KMS-11 (cell line): Measurements from ENCODE around the gene ENOX1.

Experiments
- H2AFZ ChIP-seq: fragments of 200-600 bp; sonication (generic); 2 replicates; pipeline ENCODE4 v1.6.1; 2016; ENCODE audit warnings: antibody characterized with exemption, mixed run types, low read depth
- H3K27ac ChIP-seq: fragments of 200-600 bp; sonication (generic); 2 replicates; pipeline ENCODE4 v1.6.1; 2016; ENCODE audit warnings: mild to moderate bottlenecking, mixed run types
- H3K27me3 ChIP-seq: fragments of 200-600 bp; sonication (generic); 2 replicates; pipeline ENCODE4 v1.6.1; 2017; ENCODE audit warnings: mild to moderate bottlenecking, low read depth, mixed run types, moderate library complexity; ENCODE audit not compliant: insufficient read depth
- H3K36me3 ChIP-seq: fragments of 200-600 bp; sonication (generic); 2 replicates; pipeline ENCODE4 v1.6.1; 2017; ENCODE audit warnings: mild to moderate bottlenecking, mixed run types; ENCODE audit not compliant: insufficient read depth
- H3K4me1 ChIP-seq: fragments of 200-600 bp; sonication (generic); 2 replicates; pipeline ENCODE4 v1.6.1; 2016; ENCODE audit warnings: mild to moderate bottlenecking, low read depth, mixed run types; ENCODE audit not compliant: poor library complexity, severe bottlenecking
- H3K4me2 ChIP-seq: fragments of 200-600 bp; sonication (generic); 2 replicates; pipeline ENCODE4 v1.7.0; 2016; ENCODE audit warnings: mild to moderate bottlenecking, mixed run types
- H3K4me3 ChIP-seq: fragments of 200-600 bp; sonication (generic); IDR thresholded peaks from 2 replicates; pipeline ENCODE4 v1.6.1; 2017; ENCODE audit warnings: low read depth, low read length, mixed read lengths; ENCODE audit not compliant: insufficient read depth
- H3K79me2 ChIP-seq: fragments of 200-600 bp; sonication (generic); 2 replicates; pipeline ENCODE4 v1.6.1; 2016; ENCODE audit warnings: low read depth, mixed run types; ENCODE audit not compliant: insufficient read depth
- H3K9ac ChIP-seq: fragments of 200-600 bp; sonication (generic); 2 replicates; pipeline ENCODE4 v1.6.1; 2016; ENCODE audit warnings: mild to moderate bottlenecking, mixed run types
- H4K20me1 ChIP-seq: fragments of 200-600 bp; sonication (generic); 2 replicates; pipeline ENCODE4 v1.6.1; 2016; ENCODE audit warnings: mild to moderate bottlenecking, mixed run types; ENCODE audit not compliant: insufficient read depth
- CTCF ChIP-seq: fragments of 200-600 bp; sonication (generic); conservative IDR thresholded peaks from 2 replicates; pipeline ENCODE4 v1.6.1; 2017; ENCODE audit warnings: low read depth, mild to moderate bottlenecking, antibody characterized with exemption, low read length, moderate library complexity, mixed read lengths

Gene ENOX1

GRCh38 chr13:43329702-43330101 is 457.1 kb downstream of the ENOX1 start:
- Histone ChIP-seq H3K4me3 (no peak overlapping the region), H3K27ac (no peak overlapping the region), H3K4me2 (no peak overlapping the region), H3K27me3 (no peaks in the 10 kb centered on the region), H2AFZ (no peak overlapping the region), H3K4me1 (peaks cover 6% of the 10 kb centered on the region), H4K20me1 (no peaks in the 10 kb centered on the region), H3K9ac (no peak overlapping the region), H3K79me2 (no peaks in the 10 kb centered on the region), H3K36me3 (no peaks in the 10 kb centered on the region)
- TF ChIP-seq CTCF: no peak

- TF ChIP-seq CTCF: no peak
- no peaks in the 10 kb centered on the region for H3K27me3 ChIP-seq
- H3K4me2 ChIP-seq: no peak overlapping the region
- no peaks in the 10 kb centered on the region for H4K20me1 ChIP-seq
- no peak overlapping the region for H3K9ac ChIP-seq
- no peaks in the 10 kb centered on the region for H3K79me2 ChIP-seq
- peaks cover 6% of the 10 kb centered on the region for H3K4me1 ChIP-seq
- H3K36me3 ChIP-seq: no peaks in the 10 kb centered on the region
- H3K4me3 ChIP-seq: no peak overlapping the region
- H2AFZ ChIP-seq: no peak overlapping the region
- no peak overlapping the region for H3K27ac ChIP-seq
Observed at GRCh38 chr13:43328907-43329306, 457.9 kb downstream of the ENOX1 start.

- no peaks in the 10 kb centered on the region for H3K79me2 ChIP-seq
- TF ChIP-seq CTCF: no peak
- no peak overlapping the region for H3K4me2 ChIP-seq
- H2AFZ ChIP-seq: no peak overlapping the region
- H4K20me1 ChIP-seq: no peaks in the 10 kb centered on the region
- no peak overlapping the region for H3K27ac ChIP-seq
- no peaks in the 10 kb centered on the region for H3K36me3 ChIP-seq
- no peak overlapping the region for H3K9ac ChIP-seq
- H3K4me1 ChIP-seq: peaks cover 6% of the 10 kb centered on the region
- no peaks in the 10 kb centered on the region for H3K27me3 ChIP-seq
- no peak overlapping the region for H3K4me3 ChIP-seq
Observed at GRCh38 chr13:43326100-43326499, 460.7 kb downstream of the ENOX1 start.

- H3K79me2 ChIP-seq: no peaks in the 10 kb centered on the region
- TF ChIP-seq CTCF: no peak
- H3K4me2 ChIP-seq: no peak overlapping the region
- H4K20me1 ChIP-seq: no peaks in the 10 kb centered on the region
- no peak overlapping the region for H3K27ac ChIP-seq
- no peak overlapping the region for H2AFZ ChIP-seq
- no peaks in the 10 kb centered on the region for H3K27me3 ChIP-seq
- no peak overlapping the region for H3K9ac ChIP-seq
- peaks cover 6% of the 10 kb centered on the region for H3K4me1 ChIP-seq
- H3K36me3 ChIP-seq: no peaks in the 10 kb centered on the region
- H3K4me3 ChIP-seq: no peak overlapping the region
Observed at GRCh38 chr13:43325636-43326035, 461.1 kb downstream of the ENOX1 start.
